Stimulated activated CD8-positive, alpha-beta memory T cell treated with anti-CD3 and anti-CD28 coated beads, Interleukin-15, amount 100 ng/mL, for 24 hours (primary cell): ENCODE data around the gene ARHGEF17.
"Not testable (repeated sequence)": the region's sequence is repeated elsewhere in the genome, so short reads cannot be mapped to it uniquely, and the experiment has no call there.

Source experiments
- DNase-seq: peaks from one replicate; pipeline ENCODE4 v3.0.0-alpha.2; 2020; ENCODE audit warnings: low read depth

Gene ARHGEF17, protein sequence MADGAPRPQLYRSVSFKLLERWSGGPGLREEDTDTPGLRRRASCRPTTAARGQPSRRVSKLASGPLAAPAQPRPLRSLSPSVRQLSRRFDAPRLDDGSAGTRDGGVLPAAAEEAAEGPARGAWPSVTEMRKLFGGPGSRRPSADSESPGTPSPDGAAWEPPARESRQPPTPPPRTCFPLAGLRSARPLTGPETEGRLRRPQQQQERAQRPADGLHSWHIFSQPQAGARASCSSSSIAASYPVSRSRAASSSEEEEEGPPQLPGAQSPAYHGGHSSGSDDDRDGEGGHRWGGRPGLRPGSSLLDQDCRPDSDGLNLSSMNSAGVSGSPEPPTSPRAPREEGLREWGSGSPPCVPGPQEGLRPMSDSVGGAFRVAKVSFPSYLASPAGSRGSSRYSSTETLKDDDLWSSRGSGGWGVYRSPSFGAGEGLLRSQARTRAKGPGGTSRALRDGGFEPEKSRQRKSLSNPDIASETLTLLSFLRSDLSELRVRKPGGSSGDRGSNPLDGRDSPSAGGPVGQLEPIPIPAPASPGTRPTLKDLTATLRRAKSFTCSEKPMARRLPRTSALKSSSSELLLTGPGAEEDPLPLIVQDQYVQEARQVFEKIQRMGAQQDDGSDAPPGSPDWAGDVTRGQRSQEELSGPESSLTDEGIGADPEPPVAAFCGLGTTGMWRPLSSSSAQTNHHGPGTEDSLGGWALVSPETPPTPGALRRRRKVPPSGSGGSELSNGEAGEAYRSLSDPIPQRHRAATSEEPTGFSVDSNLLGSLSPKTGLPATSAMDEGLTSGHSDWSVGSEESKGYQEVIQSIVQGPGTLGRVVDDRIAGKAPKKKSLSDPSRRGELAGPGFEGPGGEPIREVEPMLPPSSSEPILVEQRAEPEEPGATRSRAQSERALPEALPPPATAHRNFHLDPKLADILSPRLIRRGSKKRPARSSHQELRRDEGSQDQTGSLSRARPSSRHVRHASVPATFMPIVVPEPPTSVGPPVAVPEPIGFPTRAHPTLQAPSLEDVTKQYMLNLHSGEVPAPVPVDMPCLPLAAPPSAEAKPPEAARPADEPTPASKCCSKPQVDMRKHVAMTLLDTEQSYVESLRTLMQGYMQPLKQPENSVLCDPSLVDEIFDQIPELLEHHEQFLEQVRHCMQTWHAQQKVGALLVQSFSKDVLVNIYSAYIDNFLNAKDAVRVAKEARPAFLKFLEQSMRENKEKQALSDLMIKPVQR (N-terminal part only)

GRCh38 chr11:73308003-73308960 lies at the start of gene ARHGEF17:
ARHGEF17 (plus strand) TSS chr11:73308276; CDS start chr11:73308639, 363 bp downstream.
- DNase-seq, result no peak

GRCh38 chr11:73259406-73260126 lies 48.5 kb upstream of the ARHGEF17 start:
- no peak for DNase-seq

DNA sequence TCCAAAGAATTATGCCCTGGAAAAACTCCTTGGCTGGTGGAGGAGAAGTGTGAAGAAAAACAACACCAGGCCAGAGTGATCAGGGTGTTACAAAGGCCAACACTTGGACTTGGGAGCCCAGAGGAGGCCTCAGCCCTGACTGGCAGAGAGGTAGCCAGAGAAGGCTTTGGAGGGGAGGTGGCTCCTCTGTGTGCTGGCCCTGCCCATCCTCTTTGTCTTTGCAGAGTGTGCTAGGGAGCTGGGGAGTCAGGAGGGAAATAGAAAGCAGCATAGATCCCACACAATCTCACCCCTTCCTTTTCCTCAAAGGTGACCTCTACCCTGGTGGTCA lies 48.0 kb upstream of the ARHGEF17 start:
- DNase-seq, result no peak

DNA sequence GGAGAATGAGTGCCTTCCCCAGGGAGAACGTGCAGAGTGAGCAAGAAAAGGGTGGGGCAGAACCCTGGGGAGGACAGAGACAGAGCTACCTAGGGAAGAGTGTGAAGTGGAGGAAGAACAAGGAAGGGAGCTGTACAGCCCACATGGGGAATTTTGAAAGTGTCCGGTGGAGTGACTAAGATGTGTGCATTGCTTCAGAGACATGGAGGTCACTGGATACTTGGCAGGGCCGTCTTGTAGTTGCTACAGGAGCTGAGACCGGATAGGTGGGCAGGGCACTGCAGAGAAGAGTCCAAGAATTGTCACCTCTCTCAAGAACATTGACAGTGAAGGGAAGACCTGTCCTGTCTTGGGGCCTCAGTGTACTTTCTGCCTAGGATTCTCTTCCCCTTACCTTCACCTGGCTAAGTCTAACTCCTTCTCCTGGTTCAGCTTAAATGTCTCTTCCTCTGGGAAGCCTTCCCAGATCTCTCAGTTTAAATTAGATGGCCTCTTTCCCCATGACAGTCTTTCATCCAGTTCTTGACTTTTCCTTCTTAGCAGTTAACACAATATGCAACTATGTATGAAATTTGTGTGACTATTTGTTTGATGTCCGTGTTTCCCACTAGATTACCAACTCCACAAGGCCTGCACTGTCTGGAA lies 45.1 kb upstream of the ARHGEF17 start:
- DNase-seq, result no peak

DNA sequence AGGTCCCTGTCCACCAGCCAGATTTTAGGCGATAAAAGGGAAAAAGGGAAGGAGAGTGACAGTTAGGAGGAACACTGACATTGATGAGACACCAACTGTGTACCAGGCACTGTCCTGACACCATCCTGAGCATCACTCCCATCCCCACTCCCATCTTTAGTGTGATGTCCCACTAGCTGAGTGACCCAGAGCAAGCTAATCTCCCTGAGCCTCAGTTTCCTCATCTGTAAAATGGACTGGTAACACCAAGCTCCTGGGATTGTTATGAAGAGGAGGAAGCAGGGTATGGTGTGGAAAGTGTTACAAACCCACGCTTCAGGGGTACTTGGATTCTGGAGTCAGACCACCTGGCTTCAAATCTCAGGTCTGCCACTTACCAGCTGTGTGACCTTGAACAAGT lies 44.4 kb upstream of the ARHGEF17 start:
- no peak for DNase-seq

GRCh38 chr11:73265278-73265810 lies 42.7 kb upstream of the ARHGEF17 start:
- no peak for DNase-seq

DNA sequence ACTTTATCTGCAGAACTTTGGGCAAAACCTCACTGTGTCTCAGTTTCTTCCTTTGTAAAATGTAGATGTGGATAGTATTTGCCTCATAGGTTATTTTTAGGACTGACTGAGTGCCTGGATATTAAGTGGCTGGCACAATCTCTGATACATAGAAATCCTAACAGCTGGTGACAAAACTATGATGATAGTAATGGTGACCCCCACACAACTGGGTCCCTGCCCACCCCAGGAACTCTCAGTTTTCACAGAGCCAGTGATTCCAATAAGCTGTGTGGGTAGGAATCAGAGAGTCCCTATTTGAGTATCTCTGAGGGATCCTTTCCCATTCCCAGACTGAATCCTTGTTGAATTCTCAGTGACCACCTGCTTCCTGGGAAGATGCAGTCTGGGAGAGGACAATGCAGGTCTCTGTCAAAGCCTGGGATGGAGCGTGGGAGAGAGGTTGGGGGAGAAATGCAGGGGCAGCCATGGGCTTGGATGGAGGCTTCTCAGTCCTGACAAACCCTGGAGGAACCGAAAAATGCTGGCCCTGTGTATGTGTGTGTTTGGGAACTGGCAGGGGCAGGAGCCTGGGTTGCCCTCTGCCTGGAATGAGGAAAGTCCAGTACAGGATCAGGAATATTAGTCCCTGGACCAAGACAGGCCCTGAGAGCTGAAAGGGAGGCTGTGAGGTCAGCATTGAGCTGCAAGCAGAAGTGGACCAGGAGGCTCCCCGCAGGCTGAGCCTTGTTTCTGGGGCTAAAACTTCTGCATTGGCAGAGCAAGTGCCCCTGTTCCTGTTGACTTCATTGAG lies 42.0 kb upstream of the ARHGEF17 start:
- DNase-seq, result no peak

- DNase-seq, result no peak
Observed at GRCh38 chr11:73266646-73267020, 41.4 kb upstream of the ARHGEF17 start.

- no peak for DNase-seq
Observed at GRCh38 chr11:73267122-73267846, 40.8 kb upstream of the ARHGEF17 start.

GRCh38 chr11:73267906-73268540 lies 40.1 kb upstream of the ARHGEF17 start:
- no peak for DNase-seq

DNA sequence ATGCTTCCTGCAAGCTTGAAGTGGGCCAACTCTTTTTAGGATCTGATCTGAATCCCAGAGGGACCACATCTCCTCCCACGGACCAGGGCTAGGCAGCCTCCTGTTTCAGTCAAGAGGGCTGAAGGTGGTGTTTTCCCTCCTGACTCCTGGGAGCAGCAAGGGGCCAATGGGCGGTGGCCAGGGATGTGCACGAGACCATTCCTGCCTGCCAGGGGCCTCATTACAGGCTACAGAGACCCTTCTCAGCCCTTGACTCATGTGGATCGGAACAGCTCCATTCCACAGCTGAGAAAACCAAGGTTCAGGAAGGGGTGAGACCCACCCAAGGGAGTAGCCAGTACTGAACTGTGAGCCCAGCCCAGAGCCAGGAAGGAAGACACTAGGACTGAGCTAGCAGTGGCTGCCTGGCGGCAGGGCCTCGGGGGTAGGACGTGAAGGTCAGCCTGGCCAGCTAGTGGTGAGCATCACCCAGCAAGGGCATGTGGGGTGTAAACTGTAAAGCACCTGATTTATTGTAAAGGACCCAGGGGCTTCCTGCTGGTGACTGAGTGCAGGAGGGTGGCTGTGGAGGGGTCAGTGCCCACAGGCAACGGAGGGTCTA lies 39.3 kb upstream of the ARHGEF17 start:
- no peak for DNase-seq

- DNase-seq, result no peak
Observed at GRCh38 chr11:73269459-73270015, 38.5 kb upstream of the ARHGEF17 start.

DNA sequence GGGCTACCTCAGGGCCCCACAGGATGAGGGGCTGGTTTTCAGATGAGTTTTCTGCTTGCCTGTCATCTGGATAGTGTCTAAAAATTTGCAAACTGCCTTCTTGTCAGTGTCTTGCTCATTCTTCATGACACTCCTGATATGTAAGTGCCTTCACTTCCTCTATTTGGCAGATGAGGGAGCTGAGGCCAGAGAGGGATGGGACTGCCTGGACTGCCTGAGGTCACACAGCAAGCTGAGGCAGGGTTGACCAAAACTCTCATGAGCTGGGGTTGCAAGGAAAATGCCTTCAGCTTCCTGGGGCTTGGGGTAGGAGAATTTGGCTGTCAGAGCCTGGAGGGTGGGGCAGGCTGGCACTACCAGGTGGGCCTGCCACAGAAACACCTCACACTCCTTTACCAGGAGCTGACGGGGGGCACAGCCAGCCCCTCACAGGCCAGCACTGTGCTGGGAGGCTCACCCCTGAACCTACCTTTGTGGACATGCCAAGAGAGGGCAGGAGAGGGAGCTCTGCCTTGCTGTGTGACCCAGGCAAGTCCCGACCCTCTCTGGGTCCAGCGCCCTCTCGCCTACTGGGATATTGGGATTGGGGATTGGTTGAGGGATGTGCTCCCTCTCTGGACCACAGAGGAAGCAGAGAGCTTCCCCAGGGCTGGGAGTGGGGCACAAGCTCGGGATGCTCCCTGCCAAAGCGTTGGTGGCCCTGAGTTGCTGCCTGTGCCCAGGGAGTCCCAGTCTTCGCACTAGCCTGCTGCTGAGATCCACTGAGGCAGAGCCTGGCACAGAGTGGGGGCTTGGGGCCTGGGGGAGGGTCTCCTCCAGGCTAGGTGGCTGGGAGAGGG lies 37.8 kb upstream of the ARHGEF17 start:
- no peak for DNase-seq

GRCh38 chr11:73270855-73271477 lies 37.1 kb upstream of the ARHGEF17 start:
- DNase-seq, result no peak

DNA sequence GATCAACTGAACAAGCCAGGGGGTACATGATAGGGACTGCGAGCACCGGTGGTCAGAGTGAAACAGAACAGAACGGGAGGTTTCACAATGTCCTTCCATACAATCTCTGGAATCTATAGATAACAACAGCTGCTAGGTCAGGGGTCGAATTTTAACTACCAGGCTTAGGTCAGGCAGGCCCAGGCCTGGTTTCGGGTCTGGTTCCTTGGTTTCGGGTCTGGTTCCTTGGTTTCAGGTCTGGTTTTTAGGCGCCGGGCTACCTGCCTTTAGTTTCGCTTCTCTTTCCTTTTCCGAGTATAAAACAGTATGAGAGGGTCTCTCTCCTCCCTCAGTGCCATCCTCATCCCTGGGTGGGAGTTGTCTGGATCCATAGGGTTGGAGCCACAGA lies 36.6 kb upstream of the ARHGEF17 start:
- DNase-seq, result not testable (repeated sequence)
